ENCODE results near the gene GATAD2B.
A peak's percentile ranks its signal among the peaks of the same experiment; 100 is the strongest.
"Not testable (repeated sequence)": the region's sequence is repeated elsewhere in the genome, so short reads cannot be mapped to it uniquely, and the experiment has no call there.

GATAD2B gene

DNA sequence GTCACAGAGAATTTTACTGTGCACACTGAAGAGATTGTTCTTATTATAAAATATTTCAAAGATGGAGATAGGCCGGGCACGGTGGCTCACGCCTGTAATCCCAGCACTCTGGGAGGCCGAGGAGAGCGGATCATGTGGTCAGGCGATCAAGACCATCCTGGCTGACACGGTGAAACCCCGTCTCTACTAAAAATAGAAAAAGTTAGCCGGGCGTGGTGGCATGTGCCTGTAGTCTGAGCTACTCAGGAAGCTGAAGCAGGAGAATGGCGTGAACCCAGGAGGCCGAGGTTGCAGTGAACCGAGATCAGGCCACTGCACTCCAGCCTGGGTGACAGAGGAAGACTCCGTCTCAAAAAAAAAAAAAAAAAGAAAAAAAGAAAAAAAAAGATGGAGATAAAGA, 82.0 kb downstream of the GATAD2B start:
- not testable (repeated sequence) for DNase-seq (ENCODE audit: low read depth in 2 of 2)

DNA sequence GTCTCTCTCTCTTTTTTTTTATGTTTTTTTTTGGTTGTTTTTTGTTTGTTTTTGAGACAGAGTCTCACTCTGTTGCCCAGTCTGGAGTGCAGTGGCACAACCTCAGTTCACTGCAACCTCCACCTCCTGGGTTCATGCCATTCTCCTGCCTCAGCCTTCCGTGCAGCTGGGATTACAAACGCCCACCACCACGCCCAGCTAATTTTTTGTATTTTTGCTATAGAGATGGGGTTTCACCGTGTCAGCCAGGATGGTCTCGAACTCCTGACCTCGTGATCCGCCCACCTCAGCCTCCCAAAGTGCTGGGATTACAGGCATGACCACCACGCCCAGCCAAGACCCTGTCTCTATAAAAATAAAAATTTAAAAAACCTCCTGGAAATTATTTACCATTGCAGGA, 88.8 kb downstream of the GATAD2B start:
- not testable (repeated sequence) for DNase-seq (ENCODE audit: low read depth in 2 of 2)

DNA sequence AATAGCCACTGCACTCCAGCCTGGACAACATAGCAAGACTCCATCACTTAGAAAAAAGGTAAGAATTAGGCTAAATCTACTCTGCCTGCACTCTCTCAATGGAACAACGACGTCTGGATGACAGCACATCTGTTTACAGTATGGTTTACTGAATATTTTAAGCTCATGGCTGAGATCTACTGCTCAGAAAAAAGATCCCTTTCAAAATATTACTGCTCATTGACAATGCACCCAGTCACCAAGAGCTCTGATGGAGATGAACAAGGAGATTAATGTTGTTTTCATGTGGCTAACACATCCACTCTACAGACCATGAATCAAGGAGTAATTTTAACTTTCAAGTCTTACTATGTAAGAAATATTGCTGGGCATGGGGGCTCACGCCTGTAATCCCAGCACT, 89.6 kb downstream of the GATAD2B start:
- no peak for DNase-seq (ENCODE audit: low read depth in 2 of 2)

DNA sequence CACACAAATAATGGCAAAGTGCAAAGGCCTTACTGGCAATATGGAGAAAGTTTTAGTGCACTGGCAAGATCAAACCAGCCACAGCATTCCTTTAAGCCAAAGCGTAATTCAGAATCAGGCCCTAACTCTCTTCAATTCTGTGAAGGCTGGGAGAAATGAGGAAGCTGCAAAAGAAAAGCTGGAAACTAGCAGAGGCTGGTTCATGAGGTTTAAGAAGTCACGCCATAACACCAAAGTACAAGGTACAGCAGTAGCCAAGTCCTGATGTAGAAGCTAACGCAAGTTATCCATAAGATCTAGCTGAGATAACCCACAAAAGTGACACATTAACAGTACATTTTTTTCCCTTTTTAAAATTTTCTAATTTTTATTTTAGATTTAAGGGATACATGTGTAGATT, 90.5 kb downstream of the GATAD2B start:
- no peak for DNase-seq (ENCODE audit: low read depth in 2 of 2)

DNA sequence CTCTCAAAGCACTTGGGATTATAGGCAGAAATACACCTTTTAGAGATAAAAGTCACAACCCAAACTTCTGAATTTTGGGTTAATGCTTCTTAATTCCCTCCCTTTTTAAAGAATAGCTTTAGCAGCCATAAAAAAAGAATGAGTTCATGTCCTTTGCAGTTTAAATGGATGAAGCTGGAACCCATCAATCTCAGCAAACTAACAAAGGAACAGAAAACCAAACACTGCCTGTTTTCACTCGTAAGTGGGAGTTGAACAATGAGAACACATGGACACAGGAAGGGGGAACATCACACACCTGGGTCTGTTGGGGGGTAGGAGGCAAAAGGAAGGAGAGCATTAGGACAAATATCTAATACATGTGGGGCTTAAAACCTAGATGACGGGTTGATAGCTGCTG, 91.7 kb downstream of the GATAD2B start:
- no peak for DNase-seq (ENCODE audit: low read depth in 2 of 2)

DNA sequence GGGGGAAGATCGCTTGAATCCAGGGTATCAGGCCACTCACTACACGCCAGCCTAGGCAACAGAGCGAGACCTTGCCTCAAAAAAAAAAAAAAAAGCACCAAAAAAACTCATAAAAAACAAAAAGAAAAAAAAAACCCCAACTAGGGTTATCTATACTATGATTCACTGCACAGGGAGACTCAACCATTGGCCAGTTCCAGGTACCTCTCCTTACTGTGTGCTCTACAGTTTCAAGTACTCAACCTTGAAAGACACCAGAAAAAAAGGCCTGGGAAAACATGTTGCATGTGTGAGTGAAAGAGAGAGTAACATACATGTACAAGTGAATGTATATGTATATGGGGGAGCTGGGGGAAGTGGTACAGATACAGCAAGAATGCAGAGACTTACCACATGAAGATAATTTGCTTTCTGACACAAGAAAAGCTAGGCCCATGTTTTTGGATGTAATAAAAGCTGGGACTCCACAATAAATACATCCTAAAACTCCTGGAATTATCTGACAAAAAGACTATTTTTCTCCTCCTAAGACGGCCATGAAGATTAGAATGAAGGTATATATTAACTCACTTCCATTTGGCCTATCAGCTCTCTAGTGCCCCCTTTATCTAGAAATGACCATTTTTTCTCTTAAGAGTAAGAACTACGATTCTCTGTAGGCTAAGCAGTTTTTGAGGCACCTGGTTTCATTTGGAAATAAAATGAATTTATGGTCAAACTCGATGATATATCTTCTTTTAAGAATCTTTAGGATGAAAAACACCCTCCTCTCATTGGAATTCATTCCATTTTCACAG, 95.4 kb downstream of the GATAD2B start:
- DNase-seq (ENCODE audit: low read depth in 2 of 2): no peak

DNA sequence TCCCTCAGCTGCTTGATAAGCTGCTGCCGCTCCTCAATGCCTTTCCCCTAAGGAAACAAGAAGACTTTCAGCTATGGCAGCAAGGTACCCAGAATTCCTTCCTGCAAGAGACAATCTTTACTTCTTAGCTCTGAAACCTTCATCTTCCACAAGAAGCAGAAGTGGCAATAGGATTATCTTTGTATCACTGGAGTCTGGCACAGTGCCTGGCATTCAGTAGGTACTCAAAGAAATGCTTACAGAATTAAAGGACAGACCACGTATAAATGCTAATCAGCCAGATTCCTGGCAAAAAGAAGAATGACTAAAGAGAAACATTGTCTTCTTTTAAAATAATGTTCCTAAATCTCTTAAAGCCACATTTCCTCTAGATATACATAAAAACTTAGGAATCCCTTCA, 103.9 kb downstream of the GATAD2B start:
- DNase-seq (ENCODE audit: low read depth in 2 of 2): no peak

DNA sequence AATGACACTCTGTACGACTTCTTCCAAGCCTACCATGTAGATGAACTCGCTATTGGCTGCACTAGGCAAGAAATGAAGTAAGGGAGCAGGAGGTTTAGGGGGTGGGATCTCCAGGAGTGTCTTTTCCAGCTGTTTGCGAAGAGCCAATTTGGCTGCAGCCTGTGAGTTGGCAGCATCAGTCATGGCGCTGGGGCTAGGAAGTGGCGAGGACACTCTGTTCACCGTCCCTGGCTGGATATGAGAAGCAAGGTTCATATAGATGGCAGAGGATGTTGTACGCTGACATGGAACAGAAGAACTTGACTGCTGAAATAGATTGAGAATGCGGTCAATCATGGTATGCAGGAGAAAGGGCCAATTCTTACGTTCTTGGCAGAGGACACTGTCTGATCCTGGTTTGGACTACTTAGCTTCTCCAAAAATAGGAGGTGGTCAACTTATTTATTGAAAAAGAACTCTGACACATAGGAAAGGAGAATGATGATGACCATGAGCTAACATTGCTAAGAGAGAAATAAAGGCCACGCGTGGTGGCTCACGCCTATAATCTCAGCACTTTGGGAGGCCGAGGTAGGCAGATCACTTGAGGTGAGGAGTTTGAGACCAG, 106.4 kb downstream of the GATAD2B start:
- DNase-seq (ENCODE audit: low read depth in 2 of 2): no peak

DNA sequence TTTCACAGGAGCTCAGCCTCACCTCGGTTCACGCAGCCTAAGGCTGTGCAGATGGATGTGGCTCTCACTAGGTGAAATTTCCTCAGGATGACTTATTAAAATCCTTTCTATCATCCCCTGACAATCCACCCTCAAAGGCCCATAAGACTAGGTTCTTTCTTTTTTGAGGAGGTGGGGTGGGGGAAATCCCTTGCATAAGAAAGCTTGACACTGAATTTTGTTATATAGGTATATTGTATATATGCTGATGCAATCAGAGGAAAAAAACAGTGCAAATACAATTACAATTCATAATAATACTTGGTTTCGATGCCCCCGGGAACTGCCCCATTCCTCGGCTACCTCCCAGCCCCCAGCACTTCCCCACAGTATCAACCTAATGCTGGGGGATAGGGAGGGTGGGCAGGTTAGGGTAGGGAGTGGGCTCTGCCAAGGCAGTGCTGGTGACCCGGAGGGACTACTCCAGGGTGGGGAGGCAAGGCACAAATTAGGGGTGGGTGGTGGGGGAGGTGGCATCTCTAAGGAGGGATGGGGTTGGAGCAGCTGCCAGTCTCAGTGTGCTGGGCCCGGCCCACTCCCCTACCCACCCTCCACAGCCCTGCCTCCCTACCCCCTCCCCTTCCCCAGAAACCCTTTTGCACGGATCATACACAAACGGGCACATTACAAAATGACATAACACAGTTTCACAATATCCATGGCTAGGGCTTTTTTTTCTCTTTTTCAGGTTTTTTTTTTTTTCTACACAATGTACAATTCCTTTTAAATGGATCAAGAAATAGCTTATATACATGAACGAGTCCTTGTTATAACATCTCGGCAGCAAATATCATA, 116.7 kb downstream of the GATAD2B start:
- no peak for DNase-seq (ENCODE audit: low read depth in 2 of 2)

DNA sequence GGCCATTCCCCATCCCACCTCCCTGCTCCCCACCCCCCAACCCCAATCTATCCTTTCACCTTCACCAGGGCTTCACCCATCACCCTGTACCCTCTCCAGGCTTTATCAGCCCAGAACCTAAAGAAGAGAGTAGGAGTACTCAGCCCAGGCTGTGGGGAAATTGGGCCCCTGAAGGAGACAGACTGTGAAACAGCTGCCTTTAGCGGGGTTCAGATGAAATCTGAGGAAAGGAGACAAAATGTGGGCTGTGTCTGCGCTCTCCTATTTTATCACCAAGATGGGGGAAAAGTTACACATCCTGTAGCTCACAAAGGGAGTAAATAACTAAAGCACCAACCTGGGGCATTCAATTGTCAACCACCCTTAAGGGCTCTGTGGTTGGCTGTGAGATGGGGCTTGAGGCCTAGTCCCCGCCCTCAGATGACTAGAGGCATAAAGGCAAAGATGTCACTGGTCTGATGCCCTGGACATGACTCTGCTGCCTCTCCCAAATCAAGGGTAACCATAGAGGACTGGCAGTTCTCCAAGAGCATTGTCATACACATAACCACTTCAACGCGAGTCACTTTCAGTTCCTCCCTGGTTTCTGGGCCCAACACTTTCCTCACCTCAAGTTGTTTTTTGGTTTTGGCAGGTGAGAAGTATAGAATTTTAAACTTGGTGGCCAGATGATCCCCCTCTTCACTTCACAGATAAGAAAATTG, 117.6 kb downstream of the GATAD2B start:
- DNase-seq (ENCODE audit: low read depth in 2 of 2): peak; percentile 33 to 36

DNA sequence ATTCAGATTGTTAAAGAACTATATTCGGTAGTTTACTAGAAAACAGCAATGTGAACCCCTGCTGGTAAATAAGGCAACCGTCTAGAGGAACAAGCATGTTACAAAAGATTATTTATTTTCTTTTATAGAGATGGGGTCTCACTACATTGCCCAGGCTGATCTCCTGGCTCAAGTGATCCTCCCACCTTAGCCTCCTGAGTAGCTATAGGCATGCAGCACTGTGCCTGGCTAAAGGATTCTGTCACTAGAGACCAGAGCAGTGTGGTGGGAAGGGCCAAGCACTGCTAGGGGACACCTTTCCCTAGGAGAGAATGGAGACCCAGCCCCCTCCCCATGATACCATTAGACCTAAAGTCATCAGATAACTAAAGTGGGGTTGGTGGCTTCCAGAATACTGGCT, 118.7 kb downstream of the GATAD2B start:
- DNase-seq (ENCODE audit: low read depth in 2 of 2): no peak

DNA sequence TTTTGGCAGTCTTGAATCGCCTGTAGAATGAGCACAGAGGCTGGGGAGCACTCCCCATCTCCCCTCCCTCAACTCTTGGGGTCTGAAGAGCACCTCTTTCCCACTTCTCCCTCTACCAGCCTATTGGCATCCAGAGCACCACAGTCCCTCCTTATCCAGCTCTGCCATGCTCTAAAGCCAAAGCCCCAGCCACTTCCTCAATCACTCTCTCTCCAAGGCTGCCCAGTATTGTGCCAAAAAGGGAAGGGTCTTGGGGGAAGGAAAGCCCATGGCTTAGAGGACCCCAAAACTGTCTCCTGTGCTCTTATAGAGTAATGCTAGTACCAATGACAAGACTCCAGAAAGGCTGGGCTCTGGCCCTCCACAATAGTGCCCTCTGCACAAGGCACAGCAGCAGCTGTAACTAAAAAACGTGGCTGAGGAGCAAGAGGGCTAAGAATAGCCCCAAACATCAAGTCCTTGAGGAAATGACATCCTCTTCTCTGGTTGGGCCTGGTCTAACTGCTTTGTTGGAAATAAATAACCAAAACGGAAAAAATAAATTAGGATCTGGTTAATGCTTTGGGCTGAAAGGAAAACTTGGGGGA, 119.2 kb downstream of the GATAD2B start:
- DNase-seq (ENCODE audit: low read depth in 2 of 2): no peak

DNA sequence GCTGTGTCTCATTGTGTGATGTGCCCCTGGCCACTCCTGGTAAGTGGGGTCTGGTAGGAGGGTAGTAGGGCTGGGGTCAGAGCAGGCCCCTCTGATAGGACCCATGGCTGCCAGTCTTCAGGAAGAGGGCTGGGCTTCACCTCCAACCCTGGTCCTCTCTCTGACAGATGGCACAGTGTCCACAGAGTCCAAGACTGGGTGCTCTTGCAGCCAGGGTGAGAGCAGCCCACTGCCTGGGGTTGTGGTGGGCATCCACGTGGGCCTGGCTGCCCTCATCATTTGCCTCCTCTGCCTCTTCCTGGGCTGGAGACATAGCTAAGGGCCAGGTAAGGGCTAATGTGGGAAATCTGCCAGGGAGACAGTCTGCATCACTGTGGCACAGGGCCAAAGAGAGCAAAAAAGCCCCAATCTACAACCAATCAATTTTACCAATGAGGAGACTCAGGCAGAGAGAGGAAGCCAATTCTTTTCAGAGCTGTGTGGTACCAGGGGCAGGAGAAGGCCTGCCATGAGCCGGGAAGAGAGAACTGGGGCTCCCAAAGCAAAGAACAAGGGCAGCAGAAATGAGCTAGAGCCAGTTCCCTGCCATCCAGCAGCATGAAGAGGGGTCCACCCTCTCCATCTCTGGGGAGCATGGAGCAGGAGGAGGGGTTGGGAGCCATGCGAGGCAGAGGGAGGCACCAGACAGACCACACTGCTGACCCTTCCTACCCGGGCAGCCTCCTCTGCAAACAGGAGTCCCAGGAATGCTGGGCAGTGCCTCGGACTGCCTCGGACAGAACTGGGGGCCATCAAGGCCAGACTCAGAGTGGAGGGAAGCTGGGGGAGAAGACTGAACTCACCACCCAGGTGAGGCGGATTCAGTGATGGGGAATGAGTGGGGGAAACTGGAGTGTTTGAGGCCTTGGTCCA, 120.7 kb downstream of the GATAD2B start:
- no peak for DNase-seq (ENCODE audit: low read depth in 2 of 2)

DNA sequence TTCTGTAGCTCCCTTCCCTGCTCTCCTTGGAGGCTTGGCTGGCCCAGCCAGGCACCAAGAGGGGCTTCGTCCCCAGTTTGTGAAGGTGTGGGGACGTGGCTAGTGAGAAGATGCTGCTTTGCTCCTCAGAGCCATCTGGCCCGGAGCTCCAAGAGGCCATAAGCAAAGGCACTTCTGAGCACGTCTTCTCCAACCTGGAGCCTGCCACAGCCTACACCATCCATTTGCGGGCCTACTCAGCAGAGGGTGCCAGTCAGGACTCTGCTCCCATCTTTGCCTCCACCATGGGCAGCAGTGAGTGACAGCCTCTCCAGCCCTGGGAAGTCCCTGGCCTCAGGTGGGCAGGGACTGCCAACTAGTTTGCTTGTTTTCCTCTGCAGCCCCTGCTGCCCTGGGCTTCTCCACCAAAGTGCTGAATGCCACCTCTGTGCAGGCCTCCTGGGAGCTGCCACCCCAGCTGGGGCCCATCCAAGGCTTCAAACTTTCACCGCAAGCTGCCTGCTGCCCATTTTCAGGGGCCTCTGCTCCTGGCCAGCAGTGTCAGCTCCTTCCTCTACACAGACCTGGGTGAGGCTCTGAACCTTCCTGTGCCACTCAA, 121.6 kb downstream of the GATAD2B start:
- no peak for DNase-seq (ENCODE audit: low read depth in 2 of 2)

DNA sequence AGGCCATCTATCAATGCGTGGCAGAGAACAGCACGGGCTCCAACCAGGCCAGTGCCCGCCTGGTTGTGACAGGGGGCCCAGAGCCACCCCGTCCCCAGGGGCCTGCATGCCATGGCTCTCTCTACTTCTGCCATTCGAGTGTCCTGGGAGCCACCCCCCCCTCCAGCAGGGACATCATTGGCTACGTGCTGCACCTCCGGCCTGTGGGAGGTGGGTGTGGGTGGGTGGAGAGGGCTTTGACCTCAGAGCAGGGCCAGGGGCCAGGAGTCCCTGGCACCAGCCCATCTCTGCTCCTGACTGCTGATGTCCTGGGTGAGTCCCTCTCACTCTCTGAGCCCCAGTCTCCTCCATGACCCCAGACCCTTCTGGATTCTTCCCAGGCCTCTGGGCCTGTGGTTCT, 122.3 kb downstream of the GATAD2B start:
- no peak for DNase-seq (ENCODE audit: low read depth in 2 of 2)

DNA sequence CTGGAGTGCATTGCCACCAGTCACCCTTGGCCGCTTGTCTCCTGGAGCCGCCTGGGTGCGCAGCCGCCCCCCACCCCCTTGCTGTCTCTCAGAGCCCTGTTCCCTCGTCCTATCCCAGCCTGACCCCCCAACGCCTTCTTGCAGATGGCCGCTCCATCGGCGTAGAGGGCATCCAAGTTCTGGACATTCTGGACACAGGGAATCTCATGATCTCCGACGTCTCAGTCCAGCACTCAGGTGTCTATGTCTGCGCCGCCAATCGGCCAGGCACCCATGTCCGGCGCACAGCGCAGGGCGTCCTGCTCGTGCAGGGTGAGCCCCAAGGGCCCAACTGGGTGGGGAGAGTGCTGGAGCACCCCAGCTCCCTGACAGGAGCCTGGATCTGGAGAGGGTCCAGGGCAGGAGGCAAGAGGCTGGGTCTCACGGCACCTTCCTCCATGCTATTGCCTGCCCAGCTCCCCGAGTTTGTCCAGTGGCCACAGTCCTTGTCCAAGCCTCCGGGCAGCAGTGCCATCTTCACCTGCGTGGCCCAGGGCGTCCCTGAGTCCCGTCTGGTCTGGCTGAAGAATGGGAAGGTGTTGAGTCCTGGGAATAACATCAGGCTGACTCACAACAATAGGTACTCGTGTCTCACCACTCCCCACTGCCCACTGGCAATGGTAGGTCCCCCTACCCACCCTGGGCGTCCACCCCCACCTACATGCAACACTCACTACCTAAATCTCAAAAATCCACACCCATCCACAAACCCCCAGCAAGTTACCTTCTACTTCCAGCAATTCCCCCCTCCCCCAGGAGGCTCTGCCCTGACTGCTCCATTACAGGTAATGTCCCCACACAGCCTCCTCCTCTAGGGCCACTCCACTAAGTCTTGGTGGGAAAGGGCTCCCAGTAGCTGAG, 123.0 kb downstream of the GATAD2B start:
- DNase-seq (ENCODE audit: low read depth in 2 of 2): no peak

DNA sequence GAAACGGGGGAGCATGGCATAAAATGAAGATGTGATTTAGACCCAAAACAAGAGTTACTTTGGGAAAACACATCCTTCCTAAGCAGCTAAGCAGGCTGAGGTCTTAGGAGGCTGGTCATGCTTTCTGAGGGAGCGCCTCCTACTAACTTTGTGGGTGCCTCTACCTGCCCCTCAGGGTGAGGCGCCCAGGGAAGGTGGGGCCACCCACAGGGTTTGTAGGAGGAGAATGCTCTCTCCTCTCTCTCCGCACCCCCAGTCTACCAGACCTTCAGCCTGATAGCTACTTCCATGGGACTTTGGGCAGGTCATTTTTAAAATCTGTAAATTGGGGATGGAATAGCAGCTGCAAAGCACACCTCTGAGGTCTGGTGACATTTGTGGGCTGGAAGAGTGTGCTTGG, 123.8 kb downstream of the GATAD2B start:
- no peak for DNase-seq (ENCODE audit: low read depth in 2 of 2)

DNA sequence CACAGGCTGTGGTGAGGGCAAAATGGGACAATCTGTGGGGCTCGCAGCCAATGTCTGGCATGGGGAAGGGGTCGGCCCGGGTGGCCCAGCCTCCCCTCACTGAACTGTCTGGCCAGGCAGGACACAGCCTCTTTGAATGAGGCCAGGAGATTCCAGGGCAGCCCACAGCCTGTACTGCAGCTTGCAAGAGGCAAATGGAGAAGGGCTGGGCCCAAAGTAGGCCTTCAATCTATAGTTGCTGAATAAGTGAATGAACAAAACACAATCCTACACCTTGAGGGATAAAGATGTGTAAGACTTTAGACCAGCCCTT, 124.3 kb downstream of the GATAD2B start:
- DNase-seq (ENCODE audit: low read depth in 2 of 2): no peak
